Activated B cell treated with CpG ODN at 0.5 μM for 24 hours (primary cell): ENCODE results near the gene NOVA1. TPM values are rescaled to one million over a fixed set of nuclear protein-coding genes. Genes with fewer than 3 reads are reported as not detected.

Experiments
- ATAC-seq: fragments of 200-7000 bp; cut with Tn5 transposase; one replicate; pipeline ENCODE4 v1.10.0; 2021; ENCODE audit warnings: low read depth, mild to moderate bottlenecking, moderate library complexity
- CTCF ChIA-PET: fragments of 350-600 bp; sonication (Branson Sonifier 250); formaldehyde crosslinking; loops from one replicate; lab custom pipeline; 2021; ENCODE audit warnings: antibody characterized with exemption; lab: Charles Lee
- POLR2A ChIA-PET: fragments of 350-600 bp; sonication (Branson Sonifier 250); formaldehyde crosslinking; loops from one replicate; lab custom pipeline; 2021; ENCODE audit warnings: antibody characterized with exemption; lab: Charles Lee
- DNase-seq: peaks from one replicate; pipeline ENCODE4 v3.0.0; 2022
- H3K27ac Mint-ChIP-seq: one replicate; pipeline ENCODE4 v1.8.0; 2020; ENCODE audit warnings: mixed read lengths
- H3K27me3 Mint-ChIP-seq: one replicate; pipeline ENCODE4 v1.8.0; 2021; ENCODE audit warnings: mixed read lengths
- H3K36me3 Mint-ChIP-seq: one replicate; pipeline ENCODE4 v1.8.0; 2021; ENCODE audit warnings: low read depth, mixed read lengths
- H3K4me1 Mint-ChIP-seq: one replicate; pipeline ENCODE4 v1.8.0; 2021; ENCODE audit warnings: mixed read lengths
- H3K4me3 Mint-ChIP-seq: one replicate; pipeline ENCODE4 v1.8.0; 2020; ENCODE audit warnings: mild to moderate bottlenecking, mixed read lengths
- H3K9me3 Mint-ChIP-seq: one replicate; pipeline ENCODE4 v1.8.0; 2020; ENCODE audit warnings: mixed read lengths
- CTCF ChIP-seq: fragments of 200-600 bp; IDR thresholded peaks from one replicate; pipeline ENCODE4 v1.8.0; 2022; ENCODE audit warnings: antibody characterized with exemption, mild to moderate bottlenecking
- intact Hi-C: fragments of 100-400 bp; cut with micrococcal nuclease; formaldehyde crosslinking; loops from one replicate; pipeline ENCODE4 v1.15.1; 2024
- total RNA-seq: library from RNA; stranded (reverse); gene quantifications from 2 replicates; pipeline ENCODE4 v1.2.3, GENCODE V29; 2022

Gene NOVA1
- total RNA-seq, 1 donor from 2014 or later, result not detected

- Mint-ChIP-seq H3K9me3 (no peaks in the 10 kb centered on the region), H3K4me3 (no peak overlapping the region), H3K4me1 (no peaks in the 10 kb centered on the region), H3K27ac (no peak overlapping the region), H3K36me3 (no peaks in the 10 kb centered on the region), H3K27me3 (no peaks in the 10 kb centered on the region)
- POLR2A ChIA-PET, result no interaction called here
- CTCF ChIA-PET, result no interaction called here
- ATAC-seq (no peak), DNase-seq (no peak)
- TF ChIP-seq CTCF, result no peak
- intact Hi-C loops, result no loop called here
Observed at GRCh38 chr14:26526137-26526536, 71.7 kb downstream of the NOVA1 start.

- ATAC-seq (no peak), DNase-seq (no peak)
- Mint-ChIP-seq H3K4me3 (no peak overlapping the region), H3K27me3 (no peaks in the 10 kb centered on the region), H3K9me3 (no peaks in the 10 kb centered on the region), H3K36me3 (no peaks in the 10 kb centered on the region), H3K4me1 (no peaks in the 10 kb centered on the region), H3K27ac (no peak overlapping the region)
- no peak for TF ChIP-seq CTCF
- CTCF ChIA-PET, result no interaction called here
- POLR2A ChIA-PET, result no interaction called here
- intact Hi-C loops, result no loop called here
Observed at GRCh38 chr14:26525085-26525484, 72.7 kb downstream of the NOVA1 start.

DNA sequence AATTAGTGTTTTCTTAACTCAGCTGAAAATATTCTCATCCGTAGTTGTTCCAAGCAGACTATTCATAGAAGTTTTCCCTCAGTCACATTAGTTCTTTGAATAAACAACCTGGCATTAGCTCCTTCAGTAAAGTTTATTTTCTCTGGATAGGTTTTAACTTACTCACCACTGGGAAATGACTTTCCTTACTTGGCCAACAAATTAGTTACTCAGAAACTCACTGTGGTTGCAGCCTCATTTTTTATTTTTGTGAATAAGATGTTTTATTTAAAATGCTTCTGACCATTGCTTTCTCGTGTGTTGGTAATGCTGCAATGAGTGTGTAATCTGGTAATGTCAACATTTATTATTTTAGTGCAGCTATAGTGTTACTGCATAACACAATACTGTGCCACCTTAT, 74.9 kb downstream of the NOVA1 start:
- Mint-ChIP-seq H3K4me1 (no peaks in the 10 kb centered on the region), H3K27ac (no peak overlapping the region), H3K27me3 (no peaks in the 10 kb centered on the region), H3K36me3 (no peaks in the 10 kb centered on the region), H3K4me3 (no peak overlapping the region), H3K9me3 (no peaks in the 10 kb centered on the region)
- CTCF ChIA-PET, result no interaction called here
- TF ChIP-seq CTCF, result no peak
- no peak for DNase-seq
- intact Hi-C loops, result no loop called here
- POLR2A ChIA-PET, result no interaction called here
- ATAC-seq, result no peak

- Mint-ChIP-seq H3K9me3 (no peaks in the 10 kb centered on the region), H3K4me1 (no peaks in the 10 kb centered on the region), H3K4me3 (no peak overlapping the region), H3K27ac (no peak overlapping the region), H3K36me3 (no peaks in the 10 kb centered on the region), H3K27me3 (no peaks in the 10 kb centered on the region)
- DNase-seq (no peak), ATAC-seq (no peak)
- ChIA-PET CTCF (no interaction called here), POLR2A (no interaction called here)
- no peak for TF ChIP-seq CTCF
- intact Hi-C loops, result no loop called here
Observed at GRCh38 chr14:26517771-26518170, 80.1 kb downstream of the NOVA1 start.

GRCh38 chr14:26500028-26500427, 97.8 kb downstream of the NOVA1 start:
- intact Hi-C loops, result no loop called here
- no peak for TF ChIP-seq CTCF
- H3K9me3 Mint-ChIP-seq, result no peaks in the 10 kb centered on the region
- no peak overlapping the region for H3K27ac Mint-ChIP-seq
- H3K4me3 Mint-ChIP-seq, result no peak overlapping the region
- ChIA-PET CTCF (no interaction called here), POLR2A (no interaction called here)
- H3K4me1 Mint-ChIP-seq, result no peaks in the 10 kb centered on the region
- ATAC-seq (no peak), DNase-seq (no peak)
- no peaks in the 10 kb centered on the region for H3K36me3 Mint-ChIP-seq
- H3K27me3 Mint-ChIP-seq, result no peaks in the 10 kb centered on the region
